ENCODE results near the gene RNLS.

Gene RNLS

DNA sequence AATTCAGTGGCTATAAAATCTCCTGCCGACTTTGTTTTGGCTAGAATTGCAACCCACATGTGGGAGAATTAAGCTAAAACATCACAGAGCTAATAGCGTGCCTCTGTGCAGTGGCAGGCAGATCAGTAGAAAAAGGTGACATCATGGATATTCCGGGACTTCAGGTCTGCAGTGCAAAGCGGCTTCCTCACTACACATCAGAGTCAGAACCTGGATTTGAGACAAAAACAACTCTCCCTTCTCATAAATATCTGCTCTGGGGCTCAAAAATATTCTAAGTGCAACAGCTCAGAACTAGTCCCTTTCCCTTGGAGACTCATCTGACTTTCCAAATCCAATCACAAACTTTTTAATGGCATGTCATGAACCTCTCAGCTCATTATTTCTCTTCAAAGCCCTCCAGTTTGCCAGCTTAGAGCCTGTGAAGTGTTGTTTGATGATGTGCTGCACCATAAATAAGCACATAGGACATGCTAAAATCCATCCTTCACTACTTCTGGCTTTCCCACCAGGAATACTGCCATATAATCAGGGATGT is 337.1 kb downstream of the RNLS start:
- DNase-seq = no peak

GRCh38 chr10:88244781-88245625 is 338.1 kb downstream of the RNLS start:
- DNase-seq = no peak

DNA sequence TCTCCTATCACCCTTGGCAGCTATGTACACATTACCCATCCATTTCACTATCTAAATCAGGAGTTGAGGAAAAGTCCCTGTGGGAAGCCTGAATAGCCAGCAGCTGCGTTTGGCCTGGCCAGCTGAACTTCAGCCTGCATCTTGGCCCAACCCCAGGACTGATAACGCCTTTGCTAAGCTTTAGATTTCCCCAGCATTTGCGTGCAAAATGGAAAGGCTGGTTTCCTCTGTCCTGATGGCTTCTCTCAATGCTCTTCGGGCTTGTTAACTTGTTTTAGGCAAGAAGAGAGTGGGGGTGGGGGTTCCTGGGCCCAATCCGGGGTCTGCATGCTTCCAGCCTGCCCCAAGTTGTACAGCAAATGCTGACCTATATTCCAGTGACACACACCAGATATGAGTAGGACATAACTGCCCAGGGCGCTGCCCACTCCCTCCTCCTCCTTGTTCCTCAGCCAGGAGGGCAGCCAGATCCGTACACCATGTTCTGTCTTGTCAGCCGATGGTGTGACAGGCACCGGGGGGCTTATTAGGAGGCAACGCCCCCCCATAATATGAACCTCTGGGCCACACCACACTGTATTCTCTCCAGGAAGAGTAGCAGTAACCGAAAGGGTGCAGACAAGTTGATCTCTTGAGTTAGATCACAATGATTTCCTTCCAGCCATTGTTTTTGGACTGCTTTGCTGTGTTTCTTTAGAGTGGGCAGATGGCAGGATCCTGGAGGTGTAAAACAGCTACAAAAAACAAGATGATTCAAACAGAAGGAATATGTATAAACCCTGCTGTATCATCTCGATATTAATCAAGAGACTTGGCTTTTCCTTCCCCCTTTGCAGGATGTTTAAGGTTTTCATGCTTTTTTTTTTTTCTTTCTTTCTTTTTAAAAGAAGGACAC is 339.0 kb downstream of the RNLS start:
- DNase-seq = no peak

DNA sequence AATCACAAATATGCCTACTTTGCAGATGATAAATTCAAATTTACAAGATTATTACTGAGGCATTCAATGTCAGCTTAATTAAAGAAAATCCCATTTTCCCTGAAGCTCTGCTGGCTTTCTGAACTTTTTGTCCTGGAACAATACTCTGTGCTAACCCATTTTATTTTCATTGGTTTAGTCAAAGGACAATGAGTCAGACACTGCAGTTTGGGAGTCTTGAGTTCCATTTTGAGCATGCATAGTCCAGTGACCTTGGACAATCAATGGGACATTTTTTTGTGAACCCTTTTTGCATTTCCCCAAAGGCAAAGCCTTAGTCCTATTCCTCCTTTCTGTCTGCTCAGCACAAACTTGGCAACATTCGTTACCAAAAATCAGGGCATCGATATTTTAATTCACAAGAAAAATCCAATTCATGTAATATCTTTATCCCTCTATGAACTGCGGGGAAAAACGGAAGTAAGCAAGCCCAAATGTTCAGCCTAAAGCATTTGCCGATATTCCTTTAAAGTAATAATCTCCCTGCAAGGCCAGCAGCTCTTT is 339.8 kb downstream of the RNLS start:
- DNase-seq = no peak

- DNase-seq = no peak
Observed at GRCh38 chr10:88241501-88241900, 341.6 kb downstream of the RNLS start.

DNA sequence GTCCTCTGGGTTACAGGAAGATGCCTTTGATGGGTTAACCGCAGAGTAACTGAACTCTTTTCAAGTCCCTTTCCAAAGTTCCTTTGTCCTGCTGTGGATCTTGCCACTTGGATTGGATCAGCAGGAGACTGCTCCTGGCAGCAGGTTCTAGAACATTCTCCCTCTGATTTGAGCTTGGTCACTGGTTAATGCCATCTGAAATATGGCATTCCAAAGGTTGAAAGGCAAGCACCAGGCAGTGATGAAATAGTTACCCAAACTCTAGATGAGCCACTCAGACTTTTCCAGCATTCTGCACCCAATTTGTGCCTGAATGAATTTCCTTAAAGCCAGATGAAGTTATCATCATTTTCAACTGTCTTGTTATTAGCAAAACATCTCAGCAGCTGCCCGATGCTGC is 343.9 kb downstream of the RNLS start:
- DNase-seq = no peak

GRCh38 chr10:88238615-88238914 is 344.6 kb downstream of the RNLS start:
- no peak for DNase-seq

DNA sequence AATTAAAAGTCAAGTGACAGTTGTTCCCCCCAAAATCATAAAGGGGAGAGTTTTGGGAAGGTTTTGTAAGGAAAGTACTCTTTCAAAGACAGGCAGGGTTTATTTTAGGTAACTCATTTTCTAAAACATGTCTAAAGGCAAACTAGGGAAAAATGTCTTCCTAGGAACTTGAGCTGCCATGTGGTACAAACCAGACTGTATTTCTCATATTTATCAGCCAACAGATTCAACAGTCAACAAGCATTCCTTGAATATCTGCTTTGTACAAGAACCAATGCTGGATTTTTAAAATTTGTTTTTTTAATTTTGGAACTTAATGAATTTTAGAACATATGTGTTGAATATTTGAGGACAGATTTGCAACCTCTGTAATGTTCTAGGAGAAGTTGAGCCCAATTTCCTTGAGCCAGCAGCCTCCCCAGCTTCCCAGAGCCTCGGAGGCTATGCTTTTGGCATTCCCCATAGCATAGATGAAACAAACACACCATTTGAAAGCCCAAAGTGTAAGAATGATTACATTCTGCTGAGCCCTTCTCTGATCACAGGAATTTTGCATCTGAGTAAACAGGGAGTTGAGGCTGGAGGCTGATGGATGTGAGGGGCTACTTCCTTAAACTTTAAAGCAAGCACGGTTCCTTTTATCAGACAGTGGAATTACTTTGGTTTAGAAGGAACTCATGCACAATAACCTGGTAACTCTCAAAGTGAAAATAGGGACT is 345.1 kb downstream of the RNLS start:
- no peak for DNase-seq

DNA sequence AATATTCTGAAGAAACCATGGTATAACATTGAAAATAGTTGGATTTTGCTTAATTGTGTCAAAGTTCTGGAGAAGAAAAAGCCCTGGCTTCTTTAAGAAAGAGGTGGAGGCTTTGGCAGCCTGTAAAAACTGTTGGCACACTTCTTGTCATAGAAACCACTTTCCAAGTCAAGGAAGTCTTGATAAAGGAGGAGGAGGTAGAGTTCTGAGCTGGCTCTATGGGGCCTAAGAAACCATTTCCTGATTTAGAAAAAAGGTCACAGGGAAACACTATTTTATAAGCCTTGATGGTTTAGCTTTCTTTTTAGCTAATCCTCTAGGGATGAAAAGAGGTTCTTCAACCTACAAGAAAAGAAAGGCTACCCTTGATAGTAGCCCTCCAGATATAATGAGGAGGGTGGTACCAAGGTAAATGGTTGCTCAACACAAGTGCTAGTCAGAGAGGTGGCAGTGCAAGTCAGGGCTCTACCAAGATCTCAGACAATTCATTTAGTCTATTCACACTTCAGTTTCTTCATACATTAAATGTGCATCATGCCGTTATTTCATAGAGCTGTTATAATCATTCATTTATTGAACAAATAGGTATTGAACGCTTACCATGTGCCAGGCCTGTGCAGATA is 346.9 kb downstream of the RNLS start:
- DNase-seq = no peak

DNA sequence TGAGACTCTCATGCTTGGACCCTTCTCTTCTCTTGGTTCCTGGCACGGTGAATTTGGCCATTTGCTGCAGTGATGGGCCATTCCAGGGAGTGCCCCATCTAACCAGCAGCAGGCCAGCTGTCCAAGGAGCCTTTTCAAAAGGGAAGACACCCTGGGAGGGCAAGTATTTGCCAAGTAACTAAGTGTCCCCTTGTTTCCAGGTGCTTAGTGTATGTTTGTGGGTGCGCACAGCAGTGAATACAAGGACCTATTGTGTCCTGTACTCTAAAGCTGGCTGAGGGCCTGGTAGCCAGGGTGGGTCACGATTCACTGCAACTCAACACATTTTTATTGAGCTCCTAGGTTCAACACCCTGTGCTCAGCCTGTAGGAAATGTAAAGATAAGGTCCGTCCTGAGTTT is 348.8 kb downstream of the RNLS start:
- DNase-seq = no peak

- DNase-seq = no peak
Observed at GRCh38 chr10:88233870-88234269, 349.2 kb downstream of the RNLS start.

DNA sequence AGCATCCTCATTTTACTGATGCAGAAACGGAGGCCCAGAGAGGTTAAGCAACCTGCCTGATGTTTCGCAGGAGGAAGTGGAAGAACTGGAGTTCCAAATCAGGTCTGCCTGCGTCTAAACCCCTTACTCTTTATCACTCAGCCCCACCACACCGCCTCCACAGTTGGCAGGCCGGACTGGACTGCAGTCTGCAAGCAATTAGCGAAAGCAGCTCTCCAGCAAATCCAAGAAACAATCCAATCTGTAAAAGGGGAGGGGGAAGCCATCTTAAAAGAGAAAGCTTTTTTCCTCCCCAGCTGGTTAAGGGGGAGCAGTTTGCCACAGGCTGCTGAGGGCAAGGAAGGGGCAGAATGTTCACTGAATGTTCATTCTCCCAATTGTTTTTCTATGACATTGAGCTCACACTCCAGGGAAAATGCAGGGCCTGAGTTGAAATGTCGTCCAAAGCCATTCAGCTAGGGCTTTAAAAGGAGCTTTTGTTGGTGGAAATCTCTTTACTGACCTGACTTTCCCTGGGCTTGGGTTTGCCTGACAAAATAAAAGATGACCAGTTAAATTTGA is 350.1 kb downstream of the RNLS start:
- no peak for DNase-seq

GRCh38 chr10:88232029-88232895 is 350.9 kb downstream of the RNLS start:
- DNase-seq = no peak

- DNase-seq = no peak
Observed at GRCh38 chr10:88230251-88230650, 352.9 kb downstream of the RNLS start.

DNA sequence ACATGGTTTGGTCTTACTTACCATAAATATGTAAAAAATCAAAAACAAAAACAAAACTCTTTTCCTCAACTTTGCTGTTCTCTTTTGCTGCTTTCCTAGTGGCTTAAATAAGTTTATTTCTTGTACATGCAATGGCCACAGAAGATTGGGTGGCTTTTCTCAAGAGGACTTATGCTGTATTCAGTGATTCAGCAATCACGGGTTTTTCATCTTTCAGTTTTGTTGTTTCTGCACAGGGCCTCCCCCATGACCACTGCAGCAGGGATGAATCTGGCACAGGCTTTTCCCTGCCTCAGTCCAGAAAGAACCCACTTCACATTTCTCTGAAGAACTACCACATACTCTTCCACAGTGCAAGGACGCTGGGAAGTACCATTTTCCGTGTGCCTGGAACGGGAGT is 355.0 kb downstream of the RNLS start:
- no peak for DNase-seq

- DNase-seq = no peak
Observed at GRCh38 chr10:88227342-88228018, 355.6 kb downstream of the RNLS start.

DNA sequence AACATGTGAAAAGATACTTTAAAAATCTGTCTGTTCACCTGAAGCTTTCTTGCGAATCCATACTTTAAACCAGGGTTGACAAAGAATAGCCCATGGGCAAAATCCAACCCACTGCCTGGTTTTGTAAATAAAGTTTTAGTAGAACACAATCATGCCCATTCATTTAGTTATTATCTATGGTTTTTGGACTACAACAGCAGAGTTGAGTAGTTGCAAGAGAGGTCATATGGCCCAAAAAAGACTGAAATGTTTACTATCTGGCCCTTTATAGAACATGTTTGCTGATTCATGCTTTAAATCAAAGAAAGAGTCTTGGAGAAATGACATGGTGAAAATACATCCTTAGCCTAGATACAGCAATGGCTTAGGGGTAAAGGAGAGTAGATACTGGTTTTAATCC is 356.2 kb downstream of the RNLS start:
- DNase-seq = no peak

DNA sequence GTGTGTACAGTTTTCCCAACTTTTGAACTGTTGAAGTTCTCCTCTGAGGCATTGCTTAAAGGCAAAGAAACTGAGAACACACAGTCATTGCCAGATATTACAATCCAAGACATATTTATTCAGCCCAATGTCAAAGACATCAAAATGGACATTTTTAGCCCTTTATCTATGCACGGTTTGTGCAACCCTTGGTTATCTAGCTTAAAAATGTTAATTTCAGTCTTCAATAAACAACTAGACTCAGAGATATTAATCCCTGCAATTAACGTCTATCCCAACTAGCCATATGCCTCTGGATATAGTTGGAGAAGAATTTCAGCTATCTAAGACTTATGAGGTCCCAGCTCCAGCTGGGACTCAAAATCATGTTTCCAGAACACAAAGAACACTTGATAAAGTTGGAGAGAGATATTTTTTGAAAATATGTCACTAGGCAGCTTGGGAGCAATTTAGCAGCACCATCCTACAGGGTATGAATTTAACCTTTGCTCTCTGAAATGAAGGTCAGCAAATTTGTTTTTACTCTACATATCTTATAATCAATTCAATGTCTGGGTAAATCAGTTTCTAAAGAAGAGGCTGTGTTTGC is 357.0 kb downstream of the RNLS start:
- no peak for DNase-seq
